ENCODE data around the gene IQCN. TPM values are rescaled to one million over a fixed set of nuclear protein-coding genes. Genes with fewer than 3 reads are reported as not detected.

IQCN gene
- total and polyA plus RNA-seq, 10 of the 15 experiments (the other 5 are each of a cell fraction or from before 2014, with no cell fraction given), result 0.01 to 0.54 (median 0.23) TPM; not detected in 3

- Histone ChIP-seq H3K27ac (ENCODE audit: control insufficient read depth, insufficient read depth) (no peak overlapping the region), H3K9me3 (replicated peaks; ENCODE audit: control insufficient read depth, insufficient read depth, low read length) (no peaks in the 10 kb centered on the region), H3K4me3 (no peak overlapping the region), H2AFZ (ENCODE audit: control insufficient read depth, low read depth, low read length) (no peak overlapping the region), H3K4me2 (ENCODE audit: control insufficient read depth, insufficient read depth) (no peak overlapping the region), H3K36me3 (ENCODE audit: control insufficient read depth in 2 of 2, insufficient read depth in 2 of 2, low read length in 1 of 2) (no peaks in the 10 kb centered on the region), H3K4me1 (ENCODE audit: control insufficient read depth, insufficient read depth, low read length) (no peaks in the 10 kb centered on the region), H3K79me2 (ENCODE audit: control insufficient read depth, insufficient read depth, low read length) (no peaks in the 10 kb centered on the region), H3K27me3 (replicated peaks in 1 of 2; ENCODE audit: control insufficient read depth in 2 of 2, insufficient read depth in 2 of 2, low read length in 1 of 2) (no peaks in the 10 kb centered on the region), H4K20me1 (ENCODE audit: control insufficient read depth, insufficient read depth) (no peaks in the 10 kb centered on the region), H3K9ac (ENCODE audit: control insufficient read depth, insufficient read depth, low read length) (no peak overlapping the region)
- FAIRE-seq (no peak), DNase-seq (ENCODE audit: low read depth, low spot score) (no peak), ATAC-seq (no peak)
- 63% methylated on average over 4 of the region's 4 CpGs for WGBS (ENCODE audit: insufficient coverage, insufficient replicate concordance, low lambda C conversion rate, missing lambda C conversion rate)
- intact Hi-C loops (cut with micrococcal nuclease; ENCODE audit: unreplicated experiment), result no loop called here
- ChIA-PET CTCF (interaction anchor here (1.2 to 1.3 kb wide), 3 partner anchors 19 to 64 kb away, joined by 3 to 5 read pairs (median 4); no protein-coding TSS in a partner anchor), POLR2A (no interaction called here), RAD21 (ENCODE audit: unreplicated experiment) (no interaction called here), SMC1A (ENCODE audit: uncharacterized antibody, unreplicated experiment) (no interaction called here)
- no TSS peak for BruUV-seq (replicated peaks)
- no peak for TF ChIP-seq RFX5 (IDR thresholded peaks at IDR 0.05; ENCODE audit: low read depth, low read length)
- no peak for TF ChIP-seq CHD1 (IDR thresholded peaks at IDR 0.05; ENCODE audit: low read depth, low read length)
- no peak for TF ChIP-seq JUNB (IDR thresholded peaks at IDR 0.05)
- TF ChIP-seq BMI1 (IDR thresholded peaks at IDR 0.05; ENCODE audit: borderline replicate concordance), result no peak
- no peak for TF ChIP-seq POLR2A (IDR thresholded peaks at IDR 0.05; ENCODE audit: low read depth, low read length)
- TF ChIP-seq SUZ12 (IDR thresholded peaks at IDR 0.05; ENCODE audit: unreplicated experiment), result no peak
- TF ChIP-seq SRF (IDR thresholded peaks at IDR 0.05; ENCODE audit: low read depth in 2 of 2, low read length in 2 of 2), result no peak
- no peak for TF ChIP-seq CBFB (IDR thresholded peaks at IDR 0.05; ENCODE audit: low read depth)
- TF ChIP-seq MLLT1 (IDR thresholded peaks at IDR 0.05), result no peak
- TF ChIP-seq IRF5 (IDR thresholded peaks at IDR 0.05; ENCODE audit: borderline replicate concordance), result no peak
- in situ Hi-C loops (cut with MboI), result no loop called here
These were observed 14.4 kb downstream of the IQCN start for GRCh38 chr19:18259893-18260292.
